Neural cell (in vitro differentiated cells): ENCODE results near the gene LYSMD1. TPM values are rescaled to one million over a fixed set of nuclear protein-coding genes. Genes with fewer than 3 reads are reported as not detected.
"Not testable (repeated sequence)": the region's sequence is repeated elsewhere in the genome, so short reads cannot be mapped to it uniquely, and the experiment has no call there.

Experiments used
- H2AFZ ChIP-seq: fragments of 200-600, 300-800 bp; sonication (generic), shearing (Covaris generic); 2 replicates; pipeline ENCODE4 v1.6.0; 2014; ENCODE audit warnings: low read depth, mild to moderate bottlenecking, antibody characterized with exemption, low read length, moderate library complexity
- H3F3A ChIP-seq: fragments of 200-600 bp; shearing (Covaris generic); 2 replicates; pipeline ENCODE4 v1.6.1; 2016; ENCODE audit warnings: mild to moderate bottlenecking, moderate library complexity, mixed read lengths, antibody characterized with exemption, low read length; ENCODE audit not compliant: insufficient read depth, poor library complexity, severe bottlenecking
- H3K27ac ChIP-seq: fragments of 200-600, 300-800 bp; sonication (generic), shearing (Covaris generic); 2 replicates; pipeline ENCODE4 v1.5.1; 2014; ENCODE audit warnings: mild to moderate bottlenecking, low read length, moderate library complexity
- H3K27me3 ChIP-seq: fragments of 300-800, 200-600 bp; sonication (generic), shearing (Covaris generic); 2 replicates; pipeline ENCODE4 v1.6.0; 2014; ENCODE audit warnings: mild to moderate bottlenecking, low read depth, low read length, moderate library complexity; ENCODE audit not compliant: insufficient read depth
- H3K36me3 ChIP-seq: fragments of 300-800, 200-600 bp; sonication (generic), shearing (Covaris generic); 2 replicates; pipeline ENCODE4 v1.5.1; 2014; ENCODE audit warnings: mild to moderate bottlenecking, antibody characterized with exemption, low read length, moderate library complexity; ENCODE audit not compliant: insufficient read depth
- H3K4me2 ChIP-seq: fragments of 300-800, 200-600 bp; sonication (generic), shearing (Covaris generic); 2 replicates; pipeline ENCODE4 v1.6.0; 2014; ENCODE audit warnings: mild to moderate bottlenecking, low read length
- H3K4me3 ChIP-seq: fragments of 300-800, 200-600 bp; sonication (generic), shearing (Covaris generic); 2 replicates; pipeline ENCODE4 v1.5.1; 2014; ENCODE audit warnings: mild to moderate bottlenecking, low read length, moderate library complexity
- H3K79me2 ChIP-seq: fragments of 200-600 bp; shearing (Covaris generic); replicated peaks from 2 replicates; pipeline ENCODE4 v1.6.0; 2014; ENCODE audit warnings: mild to moderate bottlenecking, low read length, moderate library complexity; ENCODE audit not compliant: insufficient read depth
- H3K9ac ChIP-seq: fragments of 300-800, 200-600 bp; sonication (generic), shearing (Covaris generic); 2 replicates; pipeline ENCODE4 v1.6.1; 2016; ENCODE audit warnings: mild to moderate bottlenecking, low read length, mixed read lengths
- H3K9me2 ChIP-seq: fragments of 200-600 bp; shearing (Covaris generic); 2 replicates; pipeline ENCODE4 v1.6.1; 2016; ENCODE audit warnings: mild to moderate bottlenecking, low read length, mixed read lengths; ENCODE audit not compliant: insufficient read depth
- H3K9me3 ChIP-seq: fragments of 200-600, 300-800 bp; sonication (generic), shearing (Covaris generic); 2 replicates; pipeline ENCODE4 v1.6.1; 2016; ENCODE audit warnings: mild to moderate bottlenecking, mixed run types, low read length, moderate library complexity, mixed read lengths
- H4K20me1 ChIP-seq: fragments of 200-600 bp; shearing (Covaris generic); 2 replicates; pipeline ENCODE4 v1.6.1; 2016; ENCODE audit warnings: mild to moderate bottlenecking, mixed run types; ENCODE audit not compliant: insufficient read depth
- CTCF ChIP-seq: fragments of 450-650 bp; IDR thresholded peaks from 2 replicates; pipeline ENCODE4 v1.5.1; 2014; ENCODE audit warnings: antibody characterized with exemption, mild to moderate bottlenecking, moderate library complexity; ENCODE audit not compliant: poor library complexity, severe bottlenecking
- EP300 ChIP-seq: fragments of 450-650 bp; conservative IDR thresholded peaks from 2 replicates; pipeline ENCODE4 v1.6.1; 2014; ENCODE audit warnings: antibody characterized with exemption, mild to moderate bottlenecking, moderate library complexity; ENCODE audit not compliant: poor library complexity, severe bottlenecking
- EZH2 ChIP-seq: fragments of 200-600, 300-800 bp; shearing (Covaris generic), sonication (generic); IDR thresholded peaks from 2 replicates; pipeline ENCODE4 v1.6.1; 2014; ENCODE audit warnings: antibody characterized with exemption, low read length, borderline replicate concordance, mild to moderate bottlenecking; ENCODE audit not compliant: insufficient read depth, poor library complexity, severe bottlenecking
- MXI1 ChIP-seq: fragments of 450-650 bp; conservative IDR thresholded peaks from 2 replicates; pipeline ENCODE4 v1.6.1; 2014; ENCODE audit warnings: antibody characterized with exemption, mild to moderate bottlenecking; ENCODE audit not compliant: poor library complexity, severe bottlenecking
- POLR2AphosphoS5 ChIP-seq: IDR thresholded peaks from 2 replicates; pipeline ENCODE4 v1.6.1; 2012
- RAD21 ChIP-seq: fragments of 450-650 bp; conservative IDR thresholded peaks from 2 replicates; pipeline ENCODE4 v1.6.1; 2014; ENCODE audit warnings: antibody characterized with exemption, mild to moderate bottlenecking, moderate library complexity
- REST ChIP-seq: IDR thresholded peaks from 2 replicates; pipeline ENCODE4 v1.6.1; 2012; ENCODE audit warnings: borderline replicate concordance
- SMC3 ChIP-seq: fragments of 450-650 bp; conservative IDR thresholded peaks from 2 replicates; pipeline ENCODE4 v1.6.1; 2014; ENCODE audit warnings: antibody characterized with exemption, mild to moderate bottlenecking, moderate library complexity; ENCODE audit not compliant: poor library complexity
- TAF1 ChIP-seq: IDR thresholded peaks from 2 replicates; pipeline ENCODE4 v1.6.1; 2012; ENCODE audit warnings: low read depth
- polyA plus RNA-seq: library from polyadenylated mRNA; depleted of rRNA; stranded (reverse); fragments of >200 nt; gene quantifications from 2 replicates; pipeline ENCODE4 v1.2.3, GENCODE V29; 2014

LYSMD1 gene
- polyA plus RNA-seq, 1 donor from 2014 or later: 16.0 TPM

- H3K27ac ChIP-seq: peak overlapping the region; percentile 52
- no peaks in the 10 kb centered on the region for H3K9me2 ChIP-seq
- peaks cover 5% of the 10 kb centered on the region for H3K27me3 ChIP-seq
- H3K9ac ChIP-seq: peak overlapping the region; percentile 94
- H3K4me3 ChIP-seq: peak overlapping the region; percentile 97
- no peaks in the 10 kb centered on the region for H3K9me3 ChIP-seq
- no peak for TF ChIP-seq EP300
- no peak for TF ChIP-seq SMC3
- no peak for TF ChIP-seq REST
- no peak for TF ChIP-seq RAD21
- no peak for TF ChIP-seq TAF1
- TF ChIP-seq MXI1: no peak
- TF ChIP-seq CTCF: no peak
- no peak for TF ChIP-seq EZH2
- TF ChIP-seq POLR2AphosphoS5: no peak
- H4K20me1 ChIP-seq: no peaks in the 10 kb centered on the region
- peak overlapping the region; percentile 50 for H3K4me2 ChIP-seq
- peak overlapping the region; percentile 72 for H2AFZ ChIP-seq
- H3K79me2 ChIP-seq: peaks cover 40% of the 10 kb centered on the region
- H3F3A ChIP-seq: no peaks in the 10 kb centered on the region
- H3K36me3 ChIP-seq: no peaks in the 10 kb centered on the region
Measured at GRCh38 chr1:151197863-151198253, 32.2 kb upstream of the LYSMD1 start.

- H3K36me3 ChIP-seq: no peaks in the 10 kb centered on the region
Measured at GRCh38 chr1:151196292-151196800, 30.6 kb upstream of the LYSMD1 start.

GRCh38 chr1:151194894-151195594, 29.3 kb upstream of the LYSMD1 start:
- not testable (repeated sequence) for H3K9me3 ChIP-seq, H3K36me3 ChIP-seq, H2AFZ ChIP-seq, H3K9me2 ChIP-seq, H3K9ac ChIP-seq, H3K27ac ChIP-seq, H3F3A ChIP-seq, H3K27me3 ChIP-seq, H3K4me3 ChIP-seq, H3K4me2 ChIP-seq, H4K20me1 ChIP-seq
- peaks cover 14% of the 10 kb centered on the region for H3K79me2 ChIP-seq

More at GRCh38 chr1:151196292-151196800, 30.6 kb upstream of the LYSMD1 start:
- Histone ChIP-seq H3K4me2 (no peak overlapping the region), H3K9ac (no peak overlapping the region), H3K9me3 (no peaks in the 10 kb centered on the region), H2AFZ (no peak overlapping the region), H3K79me2 (peaks cover 25% of the 10 kb centered on the region), H3K27ac (no peak overlapping the region), H4K20me1 (no peaks in the 10 kb centered on the region), H3K27me3 (peaks cover 5% of the 10 kb centered on the region), H3K9me2 (no peaks in the 10 kb centered on the region), H3K4me3 (no peak overlapping the region), H3F3A (no peaks in the 10 kb centered on the region)
- TF ChIP-seq EZH2 (no peak), RAD21 (peak; percentile 44), SMC3 (peak; percentile 51), CTCF (peak; percentile 59)
